ENCODE results near the gene CNGB1.

Gene CNGB1

DNA sequence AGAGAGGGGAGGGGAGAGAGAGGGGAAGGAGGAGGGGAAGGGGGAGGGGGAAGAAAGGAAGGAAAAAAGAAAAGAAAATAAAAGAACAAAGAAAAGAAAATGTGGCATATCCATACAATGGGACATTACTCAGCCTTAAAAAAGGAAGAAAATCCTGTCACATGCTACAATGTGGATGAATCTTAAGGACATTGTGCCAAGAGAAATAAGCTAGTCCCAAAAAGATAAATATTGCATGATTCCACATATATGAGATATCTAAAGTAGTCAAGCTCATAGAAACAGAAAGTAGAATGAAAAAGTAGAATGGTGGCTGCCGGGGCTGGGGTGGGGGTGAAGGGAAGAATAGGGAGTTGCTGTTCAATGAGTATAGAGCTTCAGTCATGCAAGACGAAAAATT lies 40.4 kb downstream of the CNGB1 start:
- Histone ChIP-seq H3K36me3 (ENCODE audit: insufficient read depth, low read length) (no peaks in the 10 kb centered on the region), H3K27me3 (ENCODE audit: insufficient read depth, low read length) (no peaks in the 10 kb centered on the region), H3K79me2 (ENCODE audit: control insufficient read depth, insufficient read depth, low read length, unreplicated experiment) (no peaks in the 10 kb centered on the region), H3K27ac (ENCODE audit: low read depth, low read length) (no peak overlapping the region), H3K4me1 (ENCODE audit: control insufficient read depth, insufficient read depth, low read length, unreplicated experiment) (peaks cover 8% of the 10 kb centered on the region), H3K4me3 (ENCODE audit: low read depth, low read length) (no peak overlapping the region), H2AFZ (ENCODE audit: low read length, unreplicated experiment) (no peak overlapping the region)

DNA sequence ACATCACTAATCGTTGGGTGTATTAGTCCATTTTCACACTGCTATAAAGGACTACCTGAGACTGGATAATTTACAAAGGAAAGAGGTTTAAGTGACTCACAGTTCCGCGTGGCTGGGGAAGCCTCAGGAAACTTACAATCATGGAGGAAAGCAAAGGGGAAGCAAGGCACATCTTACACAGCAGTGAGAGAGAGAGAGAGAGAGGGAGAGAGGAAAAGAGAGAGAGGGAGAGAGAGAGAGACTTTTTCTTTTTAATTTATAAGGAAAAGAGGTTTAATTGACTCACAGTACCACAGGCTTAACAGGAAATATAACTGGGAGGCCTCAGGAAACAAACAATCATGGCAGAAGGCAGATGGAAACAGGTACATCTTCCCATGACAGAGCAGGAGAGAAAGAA lies 41.7 kb downstream of the CNGB1 start:
- no peaks in the 10 kb centered on the region for H3K27me3 ChIP-seq (ENCODE audit: insufficient read depth, low read length)
- H3K4me3 ChIP-seq (ENCODE audit: low read depth, low read length), result no peak overlapping the region
- no peaks in the 10 kb centered on the region for H3K36me3 ChIP-seq (ENCODE audit: insufficient read depth, low read length)
- peaks cover 8% of the 10 kb centered on the region for H3K4me1 ChIP-seq (ENCODE audit: control insufficient read depth, insufficient read depth, low read length, unreplicated experiment)
- H2AFZ ChIP-seq (ENCODE audit: low read length, unreplicated experiment), result no peak overlapping the region
- H3K79me2 ChIP-seq (ENCODE audit: control insufficient read depth, insufficient read depth, low read length, unreplicated experiment), result no peaks in the 10 kb centered on the region
- no peak overlapping the region for H3K27ac ChIP-seq (ENCODE audit: low read depth, low read length)

GRCh38 chr16:57926041-57926440 lies 44.9 kb downstream of the CNGB1 start:
- no peaks in the 10 kb centered on the region for H3K79me2 ChIP-seq (ENCODE audit: control insufficient read depth, insufficient read depth, low read length, unreplicated experiment)
- H3K4me3 ChIP-seq (ENCODE audit: low read depth, low read length), result no peak overlapping the region
- H3K27me3 ChIP-seq (ENCODE audit: insufficient read depth, low read length), result no peaks in the 10 kb centered on the region
- no peaks in the 10 kb centered on the region for H3K4me1 ChIP-seq (ENCODE audit: control insufficient read depth, insufficient read depth, low read length, unreplicated experiment)
- no peak overlapping the region for H2AFZ ChIP-seq (ENCODE audit: low read length, unreplicated experiment)
- H3K36me3 ChIP-seq (ENCODE audit: insufficient read depth, low read length), result no peaks in the 10 kb centered on the region
- H3K27ac ChIP-seq (ENCODE audit: low read depth, low read length), result no peak overlapping the region

GRCh38 chr16:57925310-57925709 lies 45.6 kb downstream of the CNGB1 start:
- no peak overlapping the region for H3K4me3 ChIP-seq (ENCODE audit: low read depth, low read length)
- no peaks in the 10 kb centered on the region for H3K36me3 ChIP-seq (ENCODE audit: insufficient read depth, low read length)
- no peaks in the 10 kb centered on the region for H3K79me2 ChIP-seq (ENCODE audit: control insufficient read depth, insufficient read depth, low read length, unreplicated experiment)
- H3K4me1 ChIP-seq (ENCODE audit: control insufficient read depth, insufficient read depth, low read length, unreplicated experiment), result no peaks in the 10 kb centered on the region
- no peaks in the 10 kb centered on the region for H3K27me3 ChIP-seq (ENCODE audit: insufficient read depth, low read length)
- no peak overlapping the region for H2AFZ ChIP-seq (ENCODE audit: low read length, unreplicated experiment)
- no peak overlapping the region for H3K27ac ChIP-seq (ENCODE audit: low read depth, low read length)

DNA sequence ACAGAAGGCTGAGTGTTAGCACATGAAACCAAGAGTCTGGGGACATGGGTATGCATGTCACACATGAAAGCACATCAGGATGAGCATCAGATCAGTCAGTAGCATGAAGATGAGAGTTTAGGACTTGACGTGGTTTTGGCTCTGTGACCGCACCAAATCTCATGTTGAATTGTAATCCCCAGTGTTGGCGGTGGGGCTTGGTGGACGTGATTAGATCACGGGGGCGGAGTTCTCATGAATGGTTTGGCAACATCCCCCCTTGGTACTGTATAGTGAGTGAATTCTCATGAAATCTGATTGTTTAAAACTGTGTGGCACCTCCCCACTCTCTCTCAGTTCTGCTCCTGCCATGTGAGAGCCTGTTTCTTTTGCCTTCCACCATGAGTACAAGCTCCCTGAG lies 46.4 kb downstream of the CNGB1 start:
- H3K27ac ChIP-seq (ENCODE audit: low read depth, low read length), result no peak overlapping the region
- no peaks in the 10 kb centered on the region for H3K36me3 ChIP-seq (ENCODE audit: insufficient read depth, low read length)
- H3K79me2 ChIP-seq (ENCODE audit: control insufficient read depth, insufficient read depth, low read length, unreplicated experiment), result no peaks in the 10 kb centered on the region
- H3K4me1 ChIP-seq (ENCODE audit: control insufficient read depth, insufficient read depth, low read length, unreplicated experiment), result no peaks in the 10 kb centered on the region
- no peaks in the 10 kb centered on the region for H3K27me3 ChIP-seq (ENCODE audit: insufficient read depth, low read length)
- no peak overlapping the region for H3K4me3 ChIP-seq (ENCODE audit: low read depth, low read length)
- no peak overlapping the region for H2AFZ ChIP-seq (ENCODE audit: low read length, unreplicated experiment)

DNA sequence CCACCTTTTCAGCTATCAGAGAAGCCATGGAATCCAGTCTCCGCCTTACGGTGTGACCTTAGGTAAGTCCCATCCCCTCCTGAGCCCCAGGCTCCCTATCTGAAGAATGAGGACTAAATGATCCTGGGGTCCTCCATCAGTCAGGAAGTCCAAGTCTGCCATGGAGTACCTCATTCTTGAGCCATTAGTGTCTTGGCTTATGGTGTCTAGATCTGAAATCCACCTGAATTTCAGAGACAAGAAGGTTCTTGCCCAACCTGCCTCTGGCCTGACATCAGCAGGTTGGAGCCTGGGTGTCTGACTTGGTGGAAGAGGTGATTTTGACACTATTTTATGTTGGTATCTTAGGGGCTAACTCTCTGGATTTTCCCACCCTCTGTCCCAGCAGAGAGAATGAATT lies 47.1 kb downstream of the CNGB1 start:
- Histone ChIP-seq H2AFZ (ENCODE audit: low read length, unreplicated experiment) (no peak overlapping the region), H3K27ac (ENCODE audit: low read depth, low read length) (no peak overlapping the region), H3K79me2 (ENCODE audit: control insufficient read depth, insufficient read depth, low read length, unreplicated experiment) (no peaks in the 10 kb centered on the region), H3K4me3 (ENCODE audit: low read depth, low read length) (no peak overlapping the region), H3K27me3 (ENCODE audit: insufficient read depth, low read length) (no peaks in the 10 kb centered on the region), H3K36me3 (ENCODE audit: insufficient read depth, low read length) (no peaks in the 10 kb centered on the region), H3K4me1 (ENCODE audit: control insufficient read depth, insufficient read depth, low read length, unreplicated experiment) (no peaks in the 10 kb centered on the region)

GRCh38 chr16:57923418-57923817 lies 47.5 kb downstream of the CNGB1 start:
- no peaks in the 10 kb centered on the region for H3K79me2 ChIP-seq (ENCODE audit: control insufficient read depth, insufficient read depth, low read length, unreplicated experiment)
- no peaks in the 10 kb centered on the region for H3K36me3 ChIP-seq (ENCODE audit: insufficient read depth, low read length)
- no peak overlapping the region for H3K27ac ChIP-seq (ENCODE audit: low read depth, low read length)
- no peaks in the 10 kb centered on the region for H3K4me1 ChIP-seq (ENCODE audit: control insufficient read depth, insufficient read depth, low read length, unreplicated experiment)
- no peak overlapping the region for H3K4me3 ChIP-seq (ENCODE audit: low read depth, low read length)
- no peak overlapping the region for H2AFZ ChIP-seq (ENCODE audit: low read length, unreplicated experiment)
- H3K27me3 ChIP-seq (ENCODE audit: insufficient read depth, low read length), result no peaks in the 10 kb centered on the region

DNA sequence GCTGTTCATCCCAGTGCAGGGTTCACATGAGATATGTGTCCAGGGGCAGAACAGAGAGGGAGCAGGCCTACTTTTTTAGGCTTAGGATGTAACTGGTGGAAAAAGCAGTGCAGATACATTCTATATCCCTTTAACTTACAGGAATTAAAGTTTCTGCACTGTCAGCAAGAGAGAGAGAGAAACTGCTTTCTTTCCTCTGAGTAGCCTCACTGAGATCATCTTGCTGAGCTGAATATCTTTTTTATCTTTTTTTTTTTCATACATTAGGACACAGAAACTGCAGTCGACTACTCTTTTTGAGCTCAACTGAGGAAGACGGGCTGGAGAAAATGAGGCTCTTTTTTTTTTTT lies 50.1 kb downstream of the CNGB1 start:
- no peak overlapping the region for H3K27ac ChIP-seq (ENCODE audit: low read depth, low read length)
- no peak overlapping the region for H3K4me3 ChIP-seq (ENCODE audit: low read depth, low read length)
- H3K79me2 ChIP-seq (ENCODE audit: control insufficient read depth, insufficient read depth, low read length, unreplicated experiment), result no peaks in the 10 kb centered on the region
- H2AFZ ChIP-seq (ENCODE audit: low read length, unreplicated experiment), result no peak overlapping the region
- H3K36me3 ChIP-seq (ENCODE audit: insufficient read depth, low read length), result no peaks in the 10 kb centered on the region
- H3K4me1 ChIP-seq (ENCODE audit: control insufficient read depth, insufficient read depth, low read length, unreplicated experiment), result peaks cover 2% of the 10 kb centered on the region
- no peaks in the 10 kb centered on the region for H3K27me3 ChIP-seq (ENCODE audit: insufficient read depth, low read length)

GRCh38 chr16:57920215-57920879 lies 50.6 kb downstream of the CNGB1 start:
- Histone ChIP-seq H3K27ac (ENCODE audit: low read depth, low read length) (no peak overlapping the region), H3K4me3 (ENCODE audit: low read depth, low read length) (no peak overlapping the region), H3K79me2 (ENCODE audit: control insufficient read depth, insufficient read depth, low read length, unreplicated experiment) (no peaks in the 10 kb centered on the region), H3K27me3 (ENCODE audit: insufficient read depth, low read length) (no peaks in the 10 kb centered on the region), H3K4me1 (ENCODE audit: control insufficient read depth, insufficient read depth, low read length, unreplicated experiment) (peaks cover 2% of the 10 kb centered on the region), H3K36me3 (ENCODE audit: insufficient read depth, low read length) (no peaks in the 10 kb centered on the region), H2AFZ (ENCODE audit: low read length, unreplicated experiment) (no peak overlapping the region)

DNA sequence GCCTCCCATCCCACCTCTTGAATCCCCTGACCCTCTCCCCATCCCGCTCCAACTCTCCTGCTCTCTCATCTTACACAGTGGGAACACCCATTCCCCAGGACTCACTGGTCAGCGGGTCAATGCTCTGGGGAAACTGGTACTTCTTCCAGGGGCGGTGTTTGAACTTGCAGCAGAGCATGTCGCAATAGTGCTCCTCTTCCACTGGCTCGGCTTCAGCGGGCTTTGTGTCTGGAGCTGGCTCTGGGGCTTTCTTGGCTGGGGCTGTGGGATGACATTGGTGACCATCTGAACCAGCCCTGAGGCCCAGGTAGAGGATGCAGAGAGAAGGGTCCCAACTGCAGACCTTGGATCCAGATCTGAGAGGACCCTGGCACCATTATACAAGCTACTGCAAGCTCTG lies 51.9 kb downstream of the CNGB1 start:
- no peaks in the 10 kb centered on the region for H3K36me3 ChIP-seq (ENCODE audit: insufficient read depth, low read length)
- H3K4me1 ChIP-seq (ENCODE audit: control insufficient read depth, insufficient read depth, low read length, unreplicated experiment), result peaks cover 2% of the 10 kb centered on the region
- no peaks in the 10 kb centered on the region for H3K79me2 ChIP-seq (ENCODE audit: control insufficient read depth, insufficient read depth, low read length, unreplicated experiment)
- no peak overlapping the region for H3K4me3 ChIP-seq (ENCODE audit: low read depth, low read length)
- H2AFZ ChIP-seq (ENCODE audit: low read length, unreplicated experiment), result no peak overlapping the region
- H3K27ac ChIP-seq (ENCODE audit: low read depth, low read length), result no peak overlapping the region
- H3K27me3 ChIP-seq (ENCODE audit: insufficient read depth, low read length), result no peaks in the 10 kb centered on the region

GRCh38 chr16:57918444-57918843 lies 52.5 kb downstream of the CNGB1 start:
- Histone ChIP-seq H2AFZ (ENCODE audit: low read length, unreplicated experiment) (no peak overlapping the region), H3K27me3 (ENCODE audit: insufficient read depth, low read length) (no peaks in the 10 kb centered on the region), H3K4me1 (ENCODE audit: control insufficient read depth, insufficient read depth, low read length, unreplicated experiment) (peaks cover 2% of the 10 kb centered on the region), H3K27ac (ENCODE audit: low read depth, low read length) (no peak overlapping the region), H3K36me3 (ENCODE audit: insufficient read depth, low read length) (no peaks in the 10 kb centered on the region), H3K79me2 (ENCODE audit: control insufficient read depth, insufficient read depth, low read length, unreplicated experiment) (no peaks in the 10 kb centered on the region), H3K4me3 (ENCODE audit: low read depth, low read length) (no peak overlapping the region)

Data from ACC112 (cell line).